GM12878 (cell line): Measurements from ENCODE around the gene SOX4. TPM values are rescaled to one million over a fixed set of nuclear protein-coding genes. Genes with fewer than 3 reads are reported as not detected.

Experiments
- ATAC-seq: fragments of 200-7000 bp; cut with Tn5 transposase; 3 replicates; pipeline ENCODE4 v1.9.1; 2020; ENCODE audit warnings: mild to moderate bottlenecking, moderate library complexity
- BruUV-seq: library from RNA; stranded (reverse); fragments of 400-500 nt; replicated peaks from 2 replicates; lab custom pipeline; 2021; lab: Mats Ljungman, UMichigan
- CTCF ChIA-PET: fragments of 300-600 bp; sonication (Branson Sonifier 250); formaldehyde crosslinking; extraction: SDS; loops from one replicate; lab custom pipeline; 2021; ENCODE audit warnings: inconsistent platforms; lab: Yijun Ruan, JAX
- POLR2A ChIA-PET: fragments of 350-600 bp; formaldehyde crosslinking; extraction: SDS; loops from one replicate; lab custom pipeline; 2021; ENCODE audit warnings: inconsistent platforms; lab: Charles Lee
- RAD21 ChIA-PET: fragments of 300-600 bp; sonication (Branson Sonifier 250); formaldehyde crosslinking; loops from one replicate; lab custom pipeline; 2023; ENCODE audit warnings: antibody characterized with exemption; ENCODE audit not compliant: unreplicated experiment; lab: Charles Lee
- SMC1A ChIA-PET: fragments of 300-600 bp; sonication (Branson Sonifier 250); formaldehyde crosslinking; loops from one replicate; lab custom pipeline; 2023; ENCODE audit not compliant: unreplicated experiment, uncharacterized antibody; lab: Charles Lee
- DNase-seq: peaks from one replicate; pipeline ENCODE4 v3.0.0-alpha.2; 2011; ENCODE audit warnings: low read depth, low spot score
- FAIRE-seq: peaks from 3 replicates; lab custom pipeline; 2011; peaks lifted over from hg19 to GRCh38; lab: Jason Lieb, UNC
- H2AFZ ChIP-seq: 2 replicates; pipeline ENCODE4 v1.6.0; 2011; ENCODE audit warnings: low read depth, low read length, control low read depth; ENCODE audit not compliant: control insufficient read depth
- H3K27ac ChIP-seq: 2 replicates; pipeline ENCODE4 v1.5.1; 2011; ENCODE audit warnings: control low read depth; ENCODE audit not compliant: control insufficient read depth, insufficient read depth
- H3K27me3 ChIP-seq, 2 experiments: replicated peaks in 1 of 2; 2 replicates each; pipeline versions ENCODE4 v1.6.0 to v1.6.1; 2011; ENCODE audit warnings: low read length in 1 of 2; ENCODE audit not compliant: control insufficient read depth in 2 of 2, insufficient read depth in 2 of 2
- H3K36me3 ChIP-seq, 2 experiments: 2 replicates each; pipeline ENCODE4 v1.5.1; 2011; ENCODE audit warnings: low read length in 1 of 2; ENCODE audit not compliant: control insufficient read depth in 2 of 2, insufficient read depth in 2 of 2
- H3K4me1 ChIP-seq: 2 replicates; pipeline ENCODE4 v1.6.1; 2011; ENCODE audit warnings: mild to moderate bottlenecking, low read length, moderate library complexity, mixed read lengths; ENCODE audit not compliant: control insufficient read depth, insufficient read depth
- H3K4me2 ChIP-seq: 2 replicates; pipeline ENCODE4 v1.6.0; 2011; ENCODE audit warnings: control low read depth; ENCODE audit not compliant: control insufficient read depth, insufficient read depth
- H3K4me3 ChIP-seq: fragments of 200-600 bp; sonication (generic); 2 replicates; pipeline ENCODE4 v1.5.1; 2016
- H3K79me2 ChIP-seq: 2 replicates; pipeline ENCODE4 v1.6.0; 2011; ENCODE audit warnings: low read length; ENCODE audit not compliant: control insufficient read depth, insufficient read depth
- H3K9ac ChIP-seq: 2 replicates; pipeline ENCODE4 v1.8.0; 2011; ENCODE audit warnings: low read length, control low read depth, mixed read lengths; ENCODE audit not compliant: control insufficient read depth, insufficient read depth
- H3K9me3 ChIP-seq: replicated peaks from 3 replicates; pipeline ENCODE4 v1.5.1; 2011; ENCODE audit warnings: mild to moderate bottlenecking, low read length; ENCODE audit not compliant: control insufficient read depth, insufficient read depth
- H4K20me1 ChIP-seq: 2 replicates; pipeline ENCODE4 v1.6.0; 2011; ENCODE audit not compliant: control insufficient read depth, insufficient read depth
- ATF7 ChIP-seq: fragments of 450-650 bp; IDR thresholded peaks from 2 replicates; pipeline ENCODE4 v1.6.1; 2016; ENCODE audit warnings: low read depth, mild to moderate bottlenecking
- CHD2 ChIP-seq: IDR thresholded peaks from 2 replicates; pipeline ENCODE4 v1.6.1; 2011; ENCODE audit warnings: low read depth, low read length, improper control_type of control experiment, borderline replicate concordance
- CREB1 ChIP-seq: IDR thresholded peaks from 2 replicates; pipeline ENCODE4 v1.6.1; 2012; ENCODE audit warnings: low read depth, mild to moderate bottlenecking, inconsistent platforms
- EGR1 ChIP-seq, 2 experiments: IDR thresholded peaks; 1 replicate in 1 of 2; 2 replicates in 1 of 2; pipeline ENCODE4 v1.6.1; 2011 to 2012; ENCODE audit warnings: low read depth in 2 of 2, low read length in 2 of 2, borderline replicate concordance in 1 of 2, mild to moderate bottlenecking in 1 of 2, moderate library complexity in 1 of 2
- JUND ChIP-seq: IDR thresholded peaks from 2 replicates; pipeline ENCODE4 v1.6.1; 2012; ENCODE audit warnings: low read depth, mild to moderate bottlenecking, low read length, improper control_type of control experiment, moderate library complexity
- KDM1A ChIP-seq: fragments of 200-600 bp; sonication (generic); IDR thresholded peaks from 2 replicates; pipeline ENCODE4 v1.6.1; 2016; ENCODE audit warnings: borderline replicate concordance
- MEF2A ChIP-seq: IDR thresholded peaks from 2 replicates; pipeline ENCODE4 v1.6.1; 2011; ENCODE audit warnings: low read depth, mild to moderate bottlenecking, low read length, moderate library complexity; ENCODE audit not compliant: insufficient read depth
- NBN ChIP-seq: fragments of 450-650 bp; IDR thresholded peaks from 2 replicates; pipeline ENCODE4 v1.6.1; 2016
- NFYA ChIP-seq: IDR thresholded peaks from 2 replicates; pipeline ENCODE4 v1.6.1; 2011; ENCODE audit warnings: low read depth, mild to moderate bottlenecking, low read length, improper control_type of control experiment, borderline replicate concordance
- NR2C1 ChIP-seq: fragments of 450-650 bp; IDR thresholded peaks from 2 replicates; pipeline ENCODE4 v1.6.1; 2017; ENCODE audit warnings: antibody characterized with exemption, mild to moderate bottlenecking, moderate library complexity
- NRF1 ChIP-seq: conservative IDR thresholded peaks from 2 replicates; pipeline ENCODE4 v1.6.1; 2011; ENCODE audit warnings: mild to moderate bottlenecking, low read depth, low read length, improper control_type of control experiment
- RCOR1 ChIP-seq: conservative IDR thresholded peaks from 2 replicates; pipeline ENCODE4 v1.6.1; 2012; ENCODE audit warnings: low read depth, low read length, improper control_type of control experiment
- RFX5 ChIP-seq: IDR thresholded peaks from 2 replicates; pipeline ENCODE4 v1.6.1; 2011; ENCODE audit warnings: low read depth, low read length, improper control_type of control experiment
- SREBF1 ChIP-seq: IDR thresholded peaks from 2 replicates; pipeline ENCODE4 v1.6.1; 2012; ENCODE audit warnings: mild to moderate bottlenecking, low read length
- TCF7 ChIP-seq: IDR thresholded peaks from 2 replicates; pipeline ENCODE4 v1.6.1; 2014; ENCODE audit warnings: antibody characterized with exemption, borderline replicate concordance
- WGBS: methylation state at CpG from one replicate; pipeline ENCODE4 v1.1.6; 2016; ENCODE audit warnings: low lambda C conversion rate; ENCODE audit not compliant: insufficient replicate concordance, insufficient coverage; ENCODE audit errors: missing lambda C conversion rate; 5-methylcytosine and 5-hydroxymethylcytosine counted together
- in situ Hi-C: fragments of 300-500 bp; cut with MboI; formaldehyde crosslinking; loops from 9 replicates; pipeline ENCODE4 v1.14.3; 2018; ENCODE audit warnings: mixed read lengths
- intact Hi-C: fragments of 100-400 bp; cut with micrococcal nuclease; formaldehyde crosslinking; loops from one replicate; pipeline ENCODE4 v1.14.2; 2022; ENCODE audit not compliant: unreplicated experiment
- polyA plus RNA-seq, 11 experiments: library from polyadenylated mRNA; depleted of rRNA in 4 of 11; unstranded in 6 of 11; stranded (reverse) in 5 of 11; fragments of >200 nt; fragmentation: Nextera tagmentation in 4 of 11; fragmentation: Illumina TruSeq in 1 of 11; extraction: Ambion mirVana in 4 of 11; extraction: Trizol in 1 of 11; gene quantifications; 1 replicate in 1 of 11; 2 replicates in 10 of 11; pipeline versions ENCODE4 v1.2.1 to v1.2.3, GENCODE V29; 2011 to 2016; ENCODE audit warnings: inconsistent platforms in 2 of 11, missing spikeins in 2 of 11, low read depth in 1 of 11
- total RNA-seq, 4 experiments: library from RNA; depleted of rRNA in 3 of 4; stranded (reverse); fragments of >200 nt in 3 of 4; fragmentation: Illumina TruSeq in 1 of 4; extraction: Trizol in 1 of 4; gene quantifications; 2 replicates each; pipeline versions ENCODE4 v1.2.1 to v1.2.3, GENCODE V29; 2013 to 2021
- TF ChIP-seq, protein P1 (sequence below): IDR thresholded peaks from 2 replicates; pipeline ENCODE4 v1.6.1; 2011; ENCODE audit warnings: borderline replicate concordance, low read depth, mild to moderate bottlenecking, moderate library complexity, mixed read lengths, low read length; ENCODE audit not compliant: insufficient read depth; ENCODE audit errors: extremely low read length
- TF ChIP-seq, protein P2 (sequence below): fragments of 450-650 bp; conservative IDR thresholded peaks from 2 replicates; pipeline ENCODE4 v1.6.1; 2017; ENCODE audit warnings: mild to moderate bottlenecking, moderate library complexity
- TF ChIP-seq, protein P3 (sequence below): fragments of 450-650 bp; IDR thresholded peaks from 2 replicates; pipeline ENCODE4 v1.6.1; 2016; ENCODE audit warnings: mild to moderate bottlenecking

The SOX4 gene
- total and polyA plus RNA-seq, 10 of the 15 experiments (the other 5 are each of a cell fraction or from before 2014, with no cell fraction given), result 16.8 to 119 (median 26.5) TPM

DNA sequence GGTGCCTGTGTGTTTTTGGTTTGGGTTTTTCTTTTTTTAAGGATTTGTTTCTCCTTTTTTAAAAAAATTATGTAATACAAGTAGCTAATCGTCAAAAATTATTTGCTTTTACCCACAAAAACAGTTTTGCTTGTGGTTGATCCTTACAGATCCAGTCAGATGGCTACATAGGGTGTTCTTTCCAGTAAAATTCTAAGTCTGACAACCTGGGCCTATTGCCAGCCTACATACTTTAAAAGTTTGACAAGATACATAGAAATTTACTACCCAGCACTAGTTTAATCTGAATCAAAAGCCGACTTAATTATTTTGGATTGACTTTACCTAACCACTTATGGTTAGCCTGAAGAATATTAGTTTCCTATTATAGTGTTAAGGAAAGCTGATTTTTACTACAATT is 2.1 kb upstream of the SOX4 start:
- Histone ChIP-seq H3K36me3 (no peaks in the 10 kb centered on the region), H3K4me1 (peaks cover 4% of the 10 kb centered on the region; the same call in 1 of the 2 replicates), H3K79me2 (peaks cover 23% of the 10 kb centered on the region), H3K9ac (no peak overlapping the region), H3K27ac (no peak overlapping the region), H4K20me1 (no peaks in the 10 kb centered on the region), H3K4me2 (no peak overlapping the region), H3K4me3 (no peak overlapping the region), H3K27me3 (no peaks in the 10 kb centered on the region), H3K9me3 (no peaks in the 10 kb centered on the region), H2AFZ (no peak overlapping the region)
- TF ChIP-seq, protein P1, sequence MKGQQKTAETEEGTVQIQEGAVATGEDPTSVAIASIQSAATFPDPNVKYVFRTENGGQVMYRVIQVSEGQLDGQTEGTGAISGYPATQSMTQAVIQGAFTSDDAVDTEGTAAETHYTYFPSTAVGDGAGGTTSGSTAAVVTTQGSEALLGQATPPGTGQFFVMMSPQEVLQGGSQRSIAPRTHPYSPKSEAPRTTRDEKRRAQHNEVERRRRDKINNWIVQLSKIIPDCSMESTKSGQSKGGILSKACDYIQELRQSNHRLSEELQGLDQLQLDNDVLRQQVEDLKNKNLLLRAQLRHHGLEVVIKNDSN, result no peak
- TF ChIP-seq MEF2A (no peak), RFX5 (no peak), ATF7 (no peak), NFYA (no peak), CHD2 (no peak), NRF1 (no peak), RCOR1 (no peak), NR2C1 (no peak), JUND (no peak), NBN (no peak), EGR1 (IDR thresholded peaks at IDR 0.05; ENCODE audit: borderline replicate concordance in 1 of 2, low read depth in 2 of 2, low read length in 2 of 2) (no peak), KDM1A (no peak), TCF7 (no peak), CREB1 (no peak), SREBF1 (no peak)
- TF ChIP-seq, protein P2, sequence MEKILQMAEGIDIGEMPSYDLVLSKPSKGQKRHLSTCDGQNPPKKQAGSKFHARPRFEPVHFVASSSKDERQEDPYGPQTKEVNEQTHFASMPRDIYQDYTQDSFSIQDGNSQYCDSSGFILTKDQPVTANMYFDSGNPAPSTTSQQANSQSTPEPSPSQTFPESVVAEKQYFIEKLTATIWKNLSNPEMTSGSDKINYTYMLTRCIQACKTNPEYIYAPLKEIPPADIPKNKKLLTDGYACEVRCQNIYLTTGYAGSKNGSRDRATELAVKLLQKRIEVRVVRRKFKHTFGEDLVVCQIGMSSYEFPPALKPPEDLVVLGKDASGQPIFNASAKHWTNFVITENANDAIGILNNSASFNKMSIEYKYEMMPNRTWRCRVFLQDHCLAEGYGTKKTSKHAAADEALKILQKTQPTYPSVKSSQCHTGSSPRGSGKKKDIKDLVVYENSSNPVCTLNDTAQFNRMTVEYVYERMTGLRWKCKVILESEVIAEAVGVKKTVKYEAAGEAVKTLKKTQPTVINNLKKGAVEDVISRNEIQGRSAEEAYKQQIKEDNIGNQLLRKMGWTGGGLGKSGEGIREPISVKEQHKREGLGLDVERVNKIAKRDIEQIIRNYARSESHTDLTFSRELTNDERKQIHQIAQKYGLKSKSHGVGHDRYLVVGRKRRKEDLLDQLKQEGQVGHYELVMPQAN, result no peak
- TF ChIP-seq, protein P3, sequence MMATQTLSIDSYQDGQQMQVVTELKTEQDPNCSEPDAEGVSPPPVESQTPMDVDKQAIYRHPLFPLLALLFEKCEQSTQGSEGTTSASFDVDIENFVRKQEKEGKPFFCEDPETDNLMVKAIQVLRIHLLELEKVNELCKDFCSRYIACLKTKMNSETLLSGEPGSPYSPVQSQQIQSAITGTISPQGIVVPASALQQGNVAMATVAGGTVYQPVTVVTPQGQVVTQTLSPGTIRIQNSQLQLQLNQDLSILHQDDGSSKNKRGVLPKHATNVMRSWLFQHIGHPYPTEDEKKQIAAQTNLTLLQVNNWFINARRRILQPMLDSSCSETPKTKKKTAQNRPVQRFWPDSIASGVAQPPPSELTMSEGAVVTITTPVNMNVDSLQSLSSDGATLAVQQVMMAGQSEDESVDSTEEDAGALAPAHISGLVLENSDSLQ, result no peak
- POLR2A ChIA-PET, result interaction anchor here (1.7 kb wide), 1 partner anchor 714 kb away, joined by 5 read pairs; no protein-coding TSS in a partner anchor
- SMC1A ChIA-PET, result interaction anchor here (0.6 to 4.1 kb wide), 7 partner anchors 14 to 1031 kb away, joined by 3 to 42 read pairs (median 4); no protein-coding TSS in a partner anchor
- no TSS peak for BruUV-seq
- CTCF ChIA-PET, result interaction anchor here (1.7 to 9.5 kb wide), 2 partner anchors 715 to 1026 kb away, joined by 3 to 137 read pairs; no protein-coding TSS in a partner anchor
- RAD21 ChIA-PET, result interaction anchor here (1.6 to 5.1 kb wide), 3 partner anchors 718 to 1822 kb away, joined by 6 to 83 read pairs (median 13); no protein-coding TSS in a partner anchor
- 49% methylated on average over 2 of the region's 2 CpGs for WGBS
- no peak for ATAC-seq
- in situ Hi-C loops (loop anchor here (25.0 kb wide), 1 partner anchor 404 kb away; no protein-coding TSS in a partner anchor), intact Hi-C loops (loop anchor here (5.0 to 10.0 kb wide), 4 partner anchors 473 to 887 kb away; no protein-coding TSS in a partner anchor)
- no peak for DNase-seq
- no peak for FAIRE-seq
